K562 (cell line): ENCODE data around the gene EME1. TPM values are rescaled to one million over a fixed set of nuclear protein-coding genes. Genes with fewer than 3 reads are reported as not detected.
A peak's percentile ranks its signal among the peaks of the same experiment; 100 is the strongest.

Source experiments
- ATF1 ChIP-seq, 2 experiments: fragments of 450-650 bp in 1 of 2; IDR thresholded peaks; 2 replicates each; pipeline ENCODE4 v1.6.1; 2016; ENCODE audit warnings: missing compliant biosample characterization in 1 of 2, missing genetic modification characterization in 1 of 2
- BHLHE40 ChIP-seq: IDR thresholded peaks from 2 replicates; pipeline ENCODE4 v1.6.1; 2011; ENCODE audit warnings: low read length, improper control_type of control experiment
- CREM ChIP-seq: IDR thresholded peaks from 2 replicates; pipeline ENCODE4 v1.6.1; 2014; ENCODE audit warnings: antibody characterized with exemption, low read depth
- ETV5 ChIP-seq: sonication (generic); formaldehyde crosslinking; IDR thresholded peaks from 2 replicates; pipeline ENCODE4 v1.4.0; 2020; ENCODE audit warnings: low read depth, mild to moderate bottlenecking, missing genetic modification reagents
- FOSL1 ChIP-seq: fragments of 200-800 bp; sonication (Bioruptor generic); conservative IDR thresholded peaks from 2 replicates; pipeline ENCODE4 v1.6.1; 2016; ENCODE audit warnings: missing genetic modification characterization, missing compliant biosample characterization
- HNRNPLL ChIP-seq: fragments of 200-400 bp; formaldehyde crosslinking; IDR thresholded peaks from 2 replicates; pipeline ENCODE4 v1.6.1; 2017; ENCODE audit warnings: low read length, low read depth, mild to moderate bottlenecking; ENCODE audit not compliant: poor library complexity, severe bottlenecking
- NCOR1 ChIP-seq: fragments of 450-650 bp; IDR thresholded peaks from 2 replicates; pipeline ENCODE4 v1.6.1; 2016; ENCODE audit warnings: mild to moderate bottlenecking, moderate library complexity
- PHF20 ChIP-seq: fragments of 450-650 bp; IDR thresholded peaks from 2 replicates; pipeline ENCODE4 v1.6.1; 2018; ENCODE audit not compliant: partially characterized antibody
- POLR2G ChIP-seq: fragments of 200-400 bp; formaldehyde crosslinking; IDR thresholded peaks from 2 replicates; pipeline ENCODE4 v1.6.1; 2017; ENCODE audit warnings: low read depth, mild to moderate bottlenecking, antibody characterized with exemption, low read length, moderate library complexity
- SIX5 ChIP-seq, 2 experiments: IDR thresholded peaks; 2 replicates each; pipeline ENCODE4 v1.6.1; 2011; ENCODE audit warnings: low read length in 2 of 2, borderline replicate concordance in 1 of 2, low read depth in 1 of 2, mild to moderate bottlenecking in 1 of 2, moderate library complexity in 1 of 2; ENCODE audit not compliant: insufficient read depth in 1 of 2
- SMARCC2 ChIP-seq: fragments of 450-650 bp; IDR thresholded peaks from 2 replicates; pipeline ENCODE4 v1.6.1; 2017; ENCODE audit warnings: antibody characterized with exemption, moderate library complexity, mild to moderate bottlenecking, low read depth
- STAT5B ChIP-seq: fragments of 250-450 bp; sonication (Bioruptor Pico); IDR thresholded peaks from 2 replicates; pipeline ENCODE4 v1.8.0; 2021; ENCODE audit warnings: mild to moderate bottlenecking, inconsistent platforms
- TEAD2 ChIP-seq: fragments of 450-650 bp; IDR thresholded peaks from 2 replicates; pipeline ENCODE4 v1.6.1; 2016; ENCODE audit warnings: missing genetic modification characterization, control low read depth, missing compliant biosample characterization
- XRCC5 ChIP-seq: fragments of 200-400 bp; formaldehyde crosslinking; IDR thresholded peaks from 2 replicates; pipeline ENCODE4 v1.6.1; 2017; ENCODE audit warnings: low read depth, mild to moderate bottlenecking, low read length
- ZNF184 ChIP-seq: sonication (generic); formaldehyde crosslinking; IDR thresholded peaks from 2 replicates; pipeline ENCODE4 v1.5.0; 2020; ENCODE audit warnings: missing genetic modification reagents
- ZNF212 ChIP-seq: fragments of 450-650 bp; formaldehyde crosslinking; IDR thresholded peaks from 2 replicates; pipeline ENCODE4 v1.4.0; 2020; ENCODE audit warnings: mild to moderate bottlenecking
- ZNF23 ChIP-seq: fragments of 250-450 bp; sonication (Bioruptor Pico); IDR thresholded peaks from 2 replicates; pipeline ENCODE4 v1.4.0; 2020; ENCODE audit warnings: mild to moderate bottlenecking
- ZNF766 ChIP-seq: fragments of 200-800 bp; sonication (Bioruptor generic); conservative IDR thresholded peaks from 2 replicates; pipeline ENCODE4 v1.6.1; 2016; ENCODE audit warnings: missing genetic modification characterization, missing compliant biosample characterization
- ZNF780A ChIP-seq: fragments of 250-450 bp; sonication (Bioruptor Pico); IDR thresholded peaks from 2 replicates; pipeline ENCODE4 v1.5.0; 2021; ENCODE audit warnings: mild to moderate bottlenecking
- polyA plus RNA-seq, 8 experiments: library from polyadenylated mRNA; depleted of rRNA in 4 of 8; stranded (reverse) in 5 of 8; unstranded in 3 of 8; fragments of >200 nt; fragmentation: Nextera tagmentation in 2 of 8; fragmentation: Illumina TruSeq in 1 of 8; extraction: Ambion mirVana in 2 of 8; extraction: Trizol in 1 of 8; gene quantifications; 2 replicates each; pipeline versions ENCODE4 v1.2.1 to v1.2.3, GENCODE V29; 2011 to 2014; ENCODE audit warnings: inconsistent platforms in 1 of 8, missing spikeins in 1 of 8
- total RNA-seq, 7 experiments: library from RNA; depleted of rRNA in 6 of 7; stranded (reverse); fragments of >200 nt in 6 of 7; fragmentation: Illumina TruSeq in 2 of 7; extraction: Trizol in 2 of 7; gene quantifications; 2 replicates each; pipeline versions ENCODE4 v1.2.1 to v1.2.3, GENCODE V29; 2011 to 2021; ENCODE audit warnings: low replicate concordance in 1 of 7
- TF ChIP-seq, protein P1 (sequence below), 2 experiments: fragments of 200-800 bp in 1 of 2; sonication (Bioruptor generic) in 1 of 2; sonication (generic) in 1 of 2; formaldehyde crosslinking in 1 of 2; IDR thresholded peaks in 1 of 2; conservative IDR thresholded peaks in 1 of 2; 2 replicates each; pipeline versions ENCODE4 v1.5.0 to v1.6.1; 2016 to 2020; ENCODE audit warnings: missing compliant biosample characterization in 1 of 2, missing genetic modification characterization in 1 of 2, missing genetic modification reagents in 1 of 2
- TF ChIP-seq, protein P2 (sequence below): IDR thresholded peaks from 2 replicates; pipeline ENCODE4 v1.6.1; 2012; ENCODE audit warnings: low read depth, low read length, improper control_type of control experiment, borderline replicate concordance
- TF ChIP-seq, protein P3 (sequence below): fragments of 450-650 bp; conservative IDR thresholded peaks from 2 replicates; pipeline ENCODE4 v1.6.1; 2016; ENCODE audit warnings: missing genetic modification characterization, low read depth, mild to moderate bottlenecking, control low read depth, missing compliant biosample characterization

Gene EME1
- total and polyA plus RNA-seq, 9 of the 15 experiments (the other 6 are each of a cell fraction or from before 2014, with no cell fraction given): 14.6 to 44.1 (median 24.0) TPM

DNA sequence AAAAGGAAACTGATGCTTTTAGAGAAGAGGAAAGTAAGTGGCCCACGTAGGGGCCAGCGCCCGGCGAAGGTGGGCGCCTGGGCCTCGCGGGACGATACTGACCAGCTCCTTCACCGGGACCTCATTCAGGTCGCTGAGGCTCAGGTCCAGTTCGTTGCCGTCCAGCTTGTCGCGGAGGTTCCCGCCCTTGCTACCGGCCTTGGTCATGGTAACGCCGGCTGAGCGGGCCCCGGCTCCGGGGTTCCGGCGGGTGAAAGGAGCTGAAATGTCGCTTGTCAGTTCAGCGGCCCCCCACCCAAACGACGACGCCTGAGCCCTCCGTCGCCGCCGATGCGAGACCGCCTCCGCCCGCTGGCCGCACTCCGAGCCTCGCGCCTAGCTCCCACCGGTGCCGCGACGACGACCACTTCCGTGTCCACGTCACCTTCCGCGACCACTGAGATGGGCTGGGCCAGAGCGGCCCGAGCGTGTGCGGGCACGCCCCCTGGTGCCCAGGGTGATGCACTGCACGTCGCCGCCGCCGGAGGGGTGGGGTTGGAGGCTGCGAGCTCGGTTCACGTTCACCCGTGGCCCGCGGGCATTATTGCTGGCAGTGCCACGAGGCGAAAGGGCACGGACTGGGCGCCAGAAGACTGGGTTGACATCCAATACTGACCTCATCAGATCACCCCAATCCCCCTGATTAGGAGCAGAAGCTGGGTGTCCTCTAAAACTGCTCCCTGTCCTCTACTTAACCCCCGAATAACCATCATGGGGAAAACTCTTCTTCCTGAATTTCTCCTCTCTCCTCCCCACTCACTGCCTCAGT, 24.3 kb downstream of the EME1 start, which contains the start of gene LRRC59 (continued):
- TF ChIP-seq, protein P1, sequence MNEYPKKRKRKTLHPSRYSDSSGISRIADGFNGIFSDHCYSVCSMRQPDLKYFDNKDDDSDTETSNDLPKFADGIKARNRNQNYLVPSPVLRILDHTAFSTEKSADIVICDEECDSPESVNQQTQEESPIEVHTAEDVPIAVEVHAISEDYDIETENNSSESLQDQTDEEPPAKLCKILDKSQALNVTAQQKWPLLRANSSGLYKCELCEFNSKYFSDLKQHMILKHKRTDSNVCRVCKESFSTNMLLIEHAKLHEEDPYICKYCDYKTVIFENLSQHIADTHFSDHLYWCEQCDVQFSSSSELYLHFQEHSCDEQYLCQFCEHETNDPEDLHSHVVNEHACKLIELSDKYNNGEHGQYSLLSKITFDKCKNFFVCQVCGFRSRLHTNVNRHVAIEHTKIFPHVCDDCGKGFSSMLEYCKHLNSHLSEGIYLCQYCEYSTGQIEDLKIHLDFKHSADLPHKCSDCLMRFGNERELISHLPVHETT (CRISPR knock-in tag; conservative IDR thresholded peaks at IDR 0.05 in 1 of 2, IDR thresholded peaks at IDR 0.05 in 1 of 2): peak in 1 of 2 experiments; percentile 70; a peak in 1 of 4 replicates
- peak; percentile 99 for TF ChIP-seq CREM
- TF ChIP-seq TEAD2 (tag): no peak
- TF ChIP-seq POLR2G: peak; percentile 96
- TF ChIP-seq, protein P2, sequence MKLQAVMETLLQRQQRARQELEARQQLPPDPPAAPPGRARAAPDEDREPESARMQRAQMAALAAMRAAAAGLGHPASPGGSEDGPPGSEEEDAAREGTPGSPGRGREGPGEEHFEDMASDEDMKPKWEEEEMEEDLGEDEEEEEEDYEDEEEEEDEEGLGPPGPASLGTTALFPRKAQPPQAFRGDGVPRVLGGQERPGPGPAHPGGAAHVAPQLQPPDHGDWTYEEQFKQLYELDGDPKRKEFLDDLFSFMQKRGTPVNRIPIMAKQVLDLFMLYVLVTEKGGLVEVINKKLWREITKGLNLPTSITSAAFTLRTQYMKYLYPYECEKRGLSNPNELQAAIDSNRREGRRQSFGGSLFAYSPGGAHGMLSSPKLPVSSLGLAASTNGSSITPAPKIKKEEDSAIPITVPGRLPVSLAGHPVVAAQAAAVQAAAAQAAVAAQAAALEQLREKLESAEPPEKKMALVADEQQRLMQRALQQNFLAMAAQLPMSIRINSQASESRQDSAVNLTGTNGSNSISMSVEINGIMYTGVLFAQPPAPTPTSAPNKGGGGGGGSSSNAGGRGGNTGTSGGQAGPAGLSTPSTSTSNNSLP: no peak
- peak; percentile 88 for TF ChIP-seq XRCC5
- peak; percentile 77 for TF ChIP-seq FOSL1 (tag)
- TF ChIP-seq ZNF766 (CRISPR knock-in tag): no peak
- TF ChIP-seq HNRNPLL: peak; percentile 47
- TF ChIP-seq NCOR1: peak; percentile 64
- TF ChIP-seq SIX5 (IDR thresholded peaks at IDR 0.05; ENCODE audit: borderline replicate concordance in 1 of 2, insufficient read depth in 1 of 2, low read depth in 1 of 2, low read length in 2 of 2): peak in 1 of 2 experiments; percentile 32; a peak in 1 of 4 replicates
- TF ChIP-seq, protein P3, sequence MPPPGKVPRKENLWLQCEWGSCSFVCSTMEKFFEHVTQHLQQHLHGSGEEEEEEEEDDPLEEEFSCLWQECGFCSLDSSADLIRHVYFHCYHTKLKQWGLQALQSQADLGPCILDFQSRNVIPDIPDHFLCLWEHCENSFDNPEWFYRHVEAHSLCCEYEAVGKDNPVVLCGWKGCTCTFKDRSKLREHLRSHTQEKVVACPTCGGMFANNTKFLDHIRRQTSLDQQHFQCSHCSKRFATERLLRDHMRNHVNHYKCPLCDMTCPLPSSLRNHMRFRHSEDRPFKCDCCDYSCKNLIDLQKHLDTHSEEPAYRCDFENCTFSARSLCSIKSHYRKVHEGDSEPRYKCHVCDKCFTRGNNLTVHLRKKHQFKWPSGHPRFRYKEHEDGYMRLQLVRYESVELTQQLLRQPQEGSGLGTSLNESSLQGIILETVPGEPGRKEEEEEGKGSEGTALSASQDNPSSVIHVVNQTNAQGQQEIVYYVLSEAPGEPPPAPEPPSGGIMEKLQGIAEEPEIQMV (tag): no peak
- no peak for TF ChIP-seq ZNF780A
- no peak for TF ChIP-seq ZNF184 (CRISPR knock-in tag)
- TF ChIP-seq STAT5B (CRISPR knock-in tag): no peak
- peak; percentile 91; the same call in 1 of the 2 replicates for TF ChIP-seq ETV5 (CRISPR knock-in tag)
- peak; percentile 86 for TF ChIP-seq ATF1 (CRISPR knock-in tag; IDR thresholded peaks at IDR 0.05)
- TF ChIP-seq ATF1 (tag; IDR thresholded peaks at IDR 0.05): peak; percentile 98
- TF ChIP-seq ZNF23 (CRISPR knock-in tag): no peak
- TF ChIP-seq ZNF212 (CRISPR knock-in tag): no peak
- TF ChIP-seq BHLHE40: peak; percentile 64; the same call in 1 of the 2 replicates
- no peak for TF ChIP-seq SMARCC2
- TF ChIP-seq PHF20: peak; percentile 89
